Esophagus muscularis mucosa (tissue), 4 donors: ENCODE results near the gene ETFA. TPM values are rescaled to one million over a fixed set of nuclear protein-coding genes. Genes with fewer than 3 reads are reported as not detected.

Experiments
- DNase-seq: peaks from one replicate; pipeline ENCODE4 v3.0.0-alpha.2; 2017; ENCODE audit errors: extremely low spot score
- H3K27ac ChIP-seq, 4 donors: fragments of 200-600 bp; sonication (generic); replicated peaks in 1 of 4; 1 replicate in 3 of 4; 2 replicates in 1 of 4; pipeline ENCODE4 v1.5.1; 2016 to 2019; ENCODE audit warnings: mild to moderate bottlenecking in 1 of 4
- H3K27me3 ChIP-seq, 4 donors: fragments of 200-600 bp; sonication (generic); one replicate each; pipeline versions ENCODE4 v1.5.1 to v1.6.0; 2016 to 2019
- H3K36me3 ChIP-seq, 4 donors: fragments of 200-600 bp; sonication (generic); one replicate each; pipeline ENCODE4 v1.5.1; 2016 to 2019
- H3K4me1 ChIP-seq, 4 donors: fragments of 200-600 bp; sonication (generic); one replicate each; pipeline ENCODE4 v1.5.1; 2016 to 2019
- H3K4me3 ChIP-seq, 4 donors: fragments of 200-600 bp; sonication (generic); 1 replicate in 2 of 4; 2 replicates in 2 of 4; pipeline ENCODE4 v1.5.1; 2016 to 2019; ENCODE audit warnings: mild to moderate bottlenecking in 4 of 4, moderate library complexity in 1 of 4
- H3K9me3 ChIP-seq, 4 donors: fragments of 200-600 bp; sonication (generic); 1 replicate in 3 of 4; 2 replicates in 1 of 4; pipeline ENCODE4 v1.5.1; 2016 to 2019
- EP300 ChIP-seq: sonication (generic); formaldehyde crosslinking; IDR thresholded peaks from one replicate; pipeline ENCODE4 v1.6.1; 2017; ENCODE audit warnings: antibody characterized with exemption
- POLR2A ChIP-seq: fragments of 450-650 bp; IDR thresholded peaks from one replicate; pipeline ENCODE4 v1.6.1; 2017; ENCODE audit warnings: antibody characterized with exemption, moderate library complexity, mild to moderate bottlenecking, low read depth
- POLR2AphosphoS5 ChIP-seq, 2 donors: sonication (generic); formaldehyde crosslinking; IDR thresholded peaks; one replicate each; pipeline ENCODE4 v1.6.1; 2017; ENCODE audit warnings: antibody characterized with exemption in 2 of 2
- WGBS: methylation state at CpG from one replicate; pipeline ENCODE4 v1.1.5; 2018; 5-methylcytosine and 5-hydroxymethylcytosine counted together
- intact Hi-C: fragments of 100-400 bp; cut with DNase I; formaldehyde crosslinking; loops from one replicate; pipeline ENCODE4 v1.15.1; 2023
- total RNA-seq, 4 donors: library from RNA; depleted of rRNA; stranded (reverse); fragments of >200 nt; gene quantifications; one replicate each; pipeline versions ENCODE4 v1.1.0 to v1.2.1, GENCODE V29; 2016
- TF ChIP-seq, protein P1 (sequence below), 3 experiments: fragments of 200-600 bp in 2 of 3; fragments of 450-650 bp in 1 of 3; sonication (generic) in 2 of 3; IDR thresholded peaks; one replicate each; pipeline ENCODE4 v1.5.1; 2017 to 2019; ENCODE audit warnings: antibody characterized with exemption in 3 of 3, mild to moderate bottlenecking in 2 of 3, moderate library complexity in 1 of 3

Gene ETFA
- total RNA-seq, 4 donors from 2014 or later: 98.7 to 137 (median 130) TPM

GRCh38 chr15:76260246-76260938 lies 50.9 kb downstream of the ETFA start:
- intact Hi-C loops: no loop called here
- Histone ChIP-seq H3K27ac (no peak overlapping the region), H3K4me3 (no peak overlapping the region), H3K27me3 (no peaks in the 10 kb centered on the region), H3K9me3 (peaks cover 0 to 18% (median 13%) of the 10 kb centered on the region in 4 donors), H3K4me1 (no peaks in the 10 kb centered on the region), H3K36me3 (peaks cover 40 to 73% (median 68%) of the 10 kb centered on the region in 4 donors)
- no peak for TF ChIP-seq POLR2A
- 100% methylated on average over 10 of the region's 12 CpGs for WGBS
- DNase-seq: no peak

- Histone ChIP-seq H3K4me3 (no peak overlapping the region), H3K27ac (no peak overlapping the region), H3K9me3 (peaks cover 0 to 18% (median 13%) of the 10 kb centered on the region in 4 donors), H3K27me3 (no peaks in the 10 kb centered on the region), H3K4me1 (no peaks in the 10 kb centered on the region), H3K36me3 (peaks cover 40 to 63% (median 61%) of the 10 kb centered on the region in 4 donors)
- TF ChIP-seq POLR2AphosphoS5 (IDR thresholded peaks at IDR 0.05): no peak
- no peak for TF ChIP-seq EP300
- TF ChIP-seq, protein P1, sequence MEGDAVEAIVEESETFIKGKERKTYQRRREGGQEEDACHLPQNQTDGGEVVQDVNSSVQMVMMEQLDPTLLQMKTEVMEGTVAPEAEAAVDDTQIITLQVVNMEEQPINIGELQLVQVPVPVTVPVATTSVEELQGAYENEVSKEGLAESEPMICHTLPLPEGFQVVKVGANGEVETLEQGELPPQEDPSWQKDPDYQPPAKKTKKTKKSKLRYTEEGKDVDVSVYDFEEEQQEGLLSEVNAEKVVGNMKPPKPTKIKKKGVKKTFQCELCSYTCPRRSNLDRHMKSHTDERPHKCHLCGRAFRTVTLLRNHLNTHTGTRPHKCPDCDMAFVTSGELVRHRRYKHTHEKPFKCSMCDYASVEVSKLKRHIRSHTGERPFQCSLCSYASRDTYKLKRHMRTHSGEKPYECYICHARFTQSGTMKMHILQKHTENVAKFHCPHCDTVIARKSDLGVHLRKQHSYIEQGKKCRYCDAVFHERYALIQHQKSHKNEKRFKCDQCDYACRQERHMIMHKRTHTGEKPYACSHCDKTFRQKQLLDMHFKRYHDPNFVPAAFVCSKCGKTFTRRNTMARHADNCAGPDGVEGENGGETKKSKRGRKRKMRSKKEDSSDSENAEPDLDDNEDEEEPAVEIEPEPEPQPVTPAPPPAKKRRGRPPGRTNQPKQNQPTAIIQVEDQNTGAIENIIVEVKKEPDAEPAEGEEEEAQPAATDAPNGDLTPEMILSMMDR (IDR thresholded peaks at IDR 0.05): no peak
- TF ChIP-seq POLR2A: no peak
- intact Hi-C loops: no loop called here
- WGBS: 100% methylated on average over 7 of the region's 13 CpGs
- no peak for DNase-seq
Observed at GRCh38 chr15:76259392-76259791, 51.9 kb downstream of the ETFA start.

- H3K27me3 ChIP-seq: no peaks in the 10 kb centered on the region
- DNase-seq: no peak
- TF ChIP-seq EP300: no peak
- TF ChIP-seq, protein P1 (IDR thresholded peaks at IDR 0.05): no peak
- TF ChIP-seq POLR2AphosphoS5 (IDR thresholded peaks at IDR 0.05): no peak
- TF ChIP-seq POLR2A: no peak
- WGBS: 62% methylated on average over 3 of the region's 3 CpGs
- peaks cover 35 to 55% (median 52%) of the 10 kb centered on the region in 4 donors for H3K36me3 ChIP-seq
- intact Hi-C loops: no loop called here
- H3K27ac ChIP-seq: no peak overlapping the region
- H3K4me1 ChIP-seq: no peaks in the 10 kb centered on the region
- peaks cover 0 to 9% (median 8%) of the 10 kb centered on the region in 4 donors for H3K9me3 ChIP-seq
- H3K4me3 ChIP-seq: no peak overlapping the region
Observed at GRCh38 chr15:76258460-76258859, 52.8 kb downstream of the ETFA start.

DNA sequence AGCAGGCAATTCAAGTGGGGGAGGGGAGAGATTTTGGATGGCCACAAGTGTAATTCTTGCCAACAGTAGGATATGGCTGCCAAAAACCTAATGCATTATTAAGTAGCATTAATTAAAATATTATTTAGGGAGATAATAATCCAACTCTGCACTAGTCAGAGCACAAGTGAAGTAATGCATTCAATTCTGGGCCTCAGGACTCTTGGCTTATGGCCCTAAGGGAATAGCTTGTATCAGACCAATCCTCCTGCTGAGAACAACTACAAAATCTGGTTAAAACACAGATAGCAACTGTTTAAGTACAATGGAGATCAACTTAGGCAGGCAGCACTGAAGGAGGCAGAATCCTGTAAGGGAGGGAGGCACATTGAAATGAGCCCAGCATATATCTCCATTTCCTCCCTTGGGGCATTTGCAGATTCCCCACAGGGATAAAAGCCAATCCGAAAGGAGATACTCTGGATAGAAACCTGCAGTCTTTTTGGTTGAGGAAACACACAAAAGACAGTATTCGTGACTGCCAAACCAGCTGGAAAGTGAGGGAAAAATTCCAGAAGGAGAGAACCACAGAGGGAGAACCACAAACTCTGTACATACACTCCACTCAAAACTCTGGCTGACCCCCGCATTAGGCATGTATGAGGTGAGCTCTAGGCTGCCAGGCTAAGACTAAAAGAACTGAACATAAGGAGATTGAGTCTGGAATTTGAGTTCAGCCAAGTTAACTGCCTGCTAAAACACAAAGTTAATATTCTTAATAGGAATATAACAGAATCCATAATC lies 57.4 kb downstream of the ETFA start:
- Histone ChIP-seq H3K4me1 (no peaks in the 10 kb centered on the region), H3K27ac (no peak overlapping the region), H3K9me3 (no peaks in the 10 kb centered on the region), H3K4me3 (no peak overlapping the region), H3K27me3 (no peaks in the 10 kb centered on the region), H3K36me3 (peaks cover 0 to 11% (median 11%) of the 10 kb centered on the region in 4 donors)
- no peak for DNase-seq
- intact Hi-C loops: no loop called here
- no peak for TF ChIP-seq POLR2A
- TF ChIP-seq POLR2AphosphoS5 (IDR thresholded peaks at IDR 0.05): no peak
- no peak for TF ChIP-seq EP300
- 81% methylated on average over 3 of the region's 3 CpGs for WGBS

DNA sequence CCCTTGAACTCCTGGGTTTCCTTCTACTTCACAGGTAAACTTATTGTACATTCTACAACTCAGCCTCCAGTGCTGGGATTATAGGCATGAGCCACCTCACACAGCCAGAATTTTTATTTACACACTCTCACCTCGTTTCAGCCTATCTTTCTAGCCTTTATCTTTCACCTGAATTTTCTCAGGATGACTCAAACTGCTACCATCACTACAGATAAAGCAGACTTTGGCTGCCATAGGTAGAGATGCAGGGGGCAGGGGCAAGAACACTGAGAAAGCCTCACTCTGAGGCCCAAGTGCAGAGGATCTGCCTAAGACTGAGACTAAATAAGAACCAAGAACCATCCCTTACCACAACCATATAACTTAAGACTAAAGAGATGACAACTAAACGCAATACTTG lies 59.0 kb downstream of the ETFA start:
- DNase-seq: no peak

More for the DNA sequence above, 59.0 kb downstream of the ETFA start:
- no peaks in the 10 kb centered on the region for H3K36me3 ChIP-seq
- H3K4me1 ChIP-seq: no peaks in the 10 kb centered on the region
- intact Hi-C loops: no loop called here
- TF ChIP-seq EP300 (no peak), POLR2A (no peak), POLR2AphosphoS5 (IDR thresholded peaks at IDR 0.05) (no peak)
- TF ChIP-seq, protein P1 (IDR thresholded peaks at IDR 0.05): no peak
- no peaks in the 10 kb centered on the region for H3K27me3 ChIP-seq
- 96% methylated on average over 2 of the region's 2 CpGs for WGBS
- H3K9me3 ChIP-seq: no peaks in the 10 kb centered on the region
- H3K27ac ChIP-seq: no peak overlapping the region
- no peak overlapping the region for H3K4me3 ChIP-seq
